GM23338 (cell line): ENCODE results near the gene SCRT2. TPM values are rescaled to one million over a fixed set of nuclear protein-coding genes. Genes with fewer than 3 reads are reported as not detected.
A peak's percentile ranks its signal among the peaks of the same experiment; 100 is the strongest.

ENCODE experiments used
- ATAC-seq: fragments of 200-7000 bp; cut with Tn5 transposase; 3 replicates; pipeline ENCODE4 v1.9.1; 2020
- DNase-seq: peaks from one replicate; pipeline ENCODE4 v3.0.0-alpha.2; 2015; ENCODE audit warnings: low spot score
- H2AFZ ChIP-seq: fragments of 200-600 bp; sonication (generic); 2 replicates; pipeline ENCODE4 v1.8.0; 2016; ENCODE audit warnings: antibody characterized with exemption, mild to moderate bottlenecking, moderate library complexity
- H3F3A ChIP-seq: fragments of 200-600 bp; sonication (generic); replicated peaks from 2 replicates; pipeline ENCODE4 v1.8.0; 2017; ENCODE audit warnings: antibody characterized with exemption, mixed run types, low read depth
- H3K27ac ChIP-seq: fragments of 200-600 bp; sonication (generic); 2 replicates; pipeline ENCODE4 v1.6.1; 2016; ENCODE audit warnings: low read depth
- H3K27me3 ChIP-seq: fragments of 200-600 bp; sonication (generic); 2 replicates; pipeline ENCODE4 v1.8.0; 2016; ENCODE audit warnings: mild to moderate bottlenecking, mixed run types, moderate library complexity; ENCODE audit not compliant: insufficient read depth
- H3K36me3 ChIP-seq: fragments of 200-600 bp; sonication (generic); 2 replicates; pipeline ENCODE4 v1.8.0; 2016; ENCODE audit warnings: mild to moderate bottlenecking; ENCODE audit not compliant: insufficient read depth
- H3K4me1 ChIP-seq: fragments of 200-600 bp; sonication (generic); 2 replicates; pipeline ENCODE4 v1.8.0; 2016; ENCODE audit warnings: mild to moderate bottlenecking, moderate library complexity; ENCODE audit not compliant: insufficient read depth
- H3K4me2 ChIP-seq: fragments of 200-600 bp; sonication (generic); 2 replicates; pipeline ENCODE4 v1.7.1; 2017; ENCODE audit warnings: mixed run types
- H3K4me3 ChIP-seq: fragments of 200-600 bp; sonication (generic); 2 replicates; pipeline ENCODE4 v1.6.1; 2016; ENCODE audit warnings: mixed run types
- H3K79me2 ChIP-seq: fragments of 200-600 bp; sonication (generic); replicated peaks from 2 replicates; pipeline ENCODE4 v1.8.0; 2017; ENCODE audit warnings: mild to moderate bottlenecking; ENCODE audit not compliant: insufficient read depth
- H3K9me2 ChIP-seq: fragments of 200-600 bp; sonication (generic); 2 replicates; pipeline ENCODE4 v1.8.0; 2017; ENCODE audit not compliant: insufficient read depth
- H4K20me1 ChIP-seq: fragments of 200-600 bp; sonication (generic); replicated peaks from 2 replicates; pipeline ENCODE4 v1.8.0; 2017; ENCODE audit warnings: mild to moderate bottlenecking; ENCODE audit not compliant: insufficient read depth
- H3K27ac Mint-ChIP-seq: 2 replicates; pipeline ENCODE4 v1.8.0; 2020; ENCODE audit warnings: inconsistent platforms, mild to moderate bottlenecking, moderate library complexity, mixed read lengths
- H3K27me3 Mint-ChIP-seq: 3 replicates; pipeline ENCODE4 v1.8.0; 2022; ENCODE audit warnings: low read depth, mild to moderate bottlenecking, moderate library complexity, mixed read lengths, inconsistent platforms; ENCODE audit not compliant: insufficient read depth, poor library complexity
- H3K36me3 Mint-ChIP-seq: 3 replicates; pipeline ENCODE4 v1.8.0; 2021; ENCODE audit warnings: low read depth, mild to moderate bottlenecking, inconsistent platforms, moderate library complexity, mixed read lengths
- H3K4me1 Mint-ChIP-seq: 3 replicates; pipeline ENCODE4 v1.8.0; 2020; ENCODE audit warnings: mild to moderate bottlenecking, inconsistent platforms, mixed read lengths
- H3K4me3 Mint-ChIP-seq: 3 replicates; pipeline ENCODE4 v1.8.0; 2021; ENCODE audit warnings: moderate library complexity, mild to moderate bottlenecking, inconsistent platforms, mixed read lengths
- H3K9me3 Mint-ChIP-seq: 3 replicates; pipeline ENCODE4 v1.8.0; 2020; ENCODE audit warnings: moderate library complexity, mild to moderate bottlenecking, inconsistent platforms, mixed read lengths
- CREB1 ChIP-seq: fragments of 250-450 bp; sonication (Bioruptor Pico); IDR thresholded peaks from 2 replicates; pipeline ENCODE4 v1.5.0; 2020; ENCODE audit warnings: low read depth, mild to moderate bottlenecking, moderate library complexity
- ETS1 ChIP-seq: IDR thresholded peaks from 2 replicates; pipeline ENCODE4 v1.6.1; 2016; ENCODE audit warnings: antibody characterized with exemption
- EZH2 ChIP-seq: fragments of 200-600 bp; sonication (generic); IDR thresholded peaks from one replicate; pipeline ENCODE4 v1.8.0; 2017; ENCODE audit warnings: antibody characterized with exemption, mild to moderate bottlenecking, low read depth; ENCODE audit not compliant: unreplicated experiment
- JUNB ChIP-seq: IDR thresholded peaks from one replicate; pipeline ENCODE4 v1.6.1; 2016; ENCODE audit warnings: antibody characterized with exemption; ENCODE audit not compliant: unreplicated experiment
- NANOG ChIP-seq: IDR thresholded peaks from 2 replicates; pipeline ENCODE4 v1.6.1; 2016; ENCODE audit warnings: antibody characterized with exemption, borderline replicate concordance
- POLR2AphosphoS5 ChIP-seq: IDR thresholded peaks from 2 replicates; pipeline ENCODE4 v1.6.1; 2016; ENCODE audit warnings: antibody characterized with exemption, low read depth
- STAT1 ChIP-seq: IDR thresholded peaks from one replicate; pipeline ENCODE4 v1.6.1; 2016; ENCODE audit warnings: antibody characterized with exemption; ENCODE audit not compliant: unreplicated experiment
- ZNF331 ChIP-seq: fragments of 250-450 bp; sonication (Bioruptor Pico); IDR thresholded peaks from 2 replicates; pipeline ENCODE4 v1.5.0; 2020; ENCODE audit warnings: low read depth, mild to moderate bottlenecking, moderate library complexity
- ZNF462 ChIP-seq: fragments of 250-450 bp; sonication (Bioruptor Pico); IDR thresholded peaks from 2 replicates; pipeline ENCODE4 v1.5.0; 2020; ENCODE audit warnings: mild to moderate bottlenecking, moderate library complexity
- polyA plus RNA-seq: library from polyadenylated mRNA; unstranded; fragments of >200 nt; fragmentation: Nextera tagmentation; extraction: Ambion mirVana; gene quantifications from 2 replicates; pipeline ENCODE4 v1.2.1, GENCODE V29; 2016
- total RNA-seq: library from RNA; depleted of rRNA; stranded (reverse); fragments of >200 nt; shearing (Covaris generic); gene quantifications from 2 replicates; pipeline ENCODE4 v1.2.3, GENCODE V29; 2014
- TF ChIP-seq, protein P1 (sequence below), 2 experiments: fragments of 200-600 bp in 1 of 2; sonication (generic) in 1 of 2; conservative IDR thresholded peaks; 2 replicates each; pipeline versions ENCODE4 v1.5.1 to v1.6.1; 2016 to 2017; ENCODE audit warnings: antibody characterized with exemption in 2 of 2, low read depth in 2 of 2, mild to moderate bottlenecking in 2 of 2, moderate library complexity in 1 of 2

SCRT2 gene
- total and polyA plus RNA-seq, 2 experiments from 2014 or later: 0.31 TPM; not detected in 1

DNA sequence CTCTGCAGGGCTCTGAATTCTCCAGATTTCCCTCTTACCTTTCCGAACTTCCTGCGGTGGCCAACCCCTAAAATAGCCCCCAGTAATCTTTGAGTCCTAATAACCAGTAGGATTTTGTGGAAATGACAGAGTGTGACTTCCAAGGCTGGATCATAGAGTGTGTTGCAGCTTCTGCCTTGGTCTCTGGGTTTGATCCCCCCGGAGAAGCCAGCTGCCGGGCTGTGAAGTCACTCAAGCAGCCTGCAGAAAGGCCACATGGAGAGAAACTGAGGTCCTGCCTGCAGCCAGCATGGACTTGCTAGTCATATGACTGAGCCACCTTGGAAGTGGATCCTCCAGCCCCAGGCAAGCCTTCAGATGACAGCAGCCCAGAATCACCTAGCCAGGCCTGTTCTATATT, 46.3 kb upstream of the SCRT2 start:
- Histone ChIP-seq H3K27ac (no peak overlapping the region), H4K20me1 (no peaks in the 10 kb centered on the region), H3K27me3 (peaks cover 9% of the 10 kb centered on the region), H3K36me3 (no peaks in the 10 kb centered on the region), H2AFZ (no peak overlapping the region), H3F3A (0 out of 2 replicates have a peak, but pooled peaks cover 6% of the 10 kb centered on the region), H3K4me3 (no peak overlapping the region), H3K4me1 (peaks cover 6% of the 10 kb centered on the region), H3K79me2 (no peaks in the 10 kb centered on the region), H3K9me2 (no peaks in the 10 kb centered on the region), H3K4me2 (no peak overlapping the region)
- no peak overlapping the region for H3K27ac Mint-ChIP-seq
- H3K36me3 Mint-ChIP-seq: no peaks in the 10 kb centered on the region
- no peak overlapping the region for H3K4me3 Mint-ChIP-seq
- no peak for DNase-seq
- no peak for ATAC-seq
- H3K9me3 Mint-ChIP-seq: no peaks in the 10 kb centered on the region; the same call in 2 of the 3 replicates
- H3K4me1 Mint-ChIP-seq: peaks cover 12% of the 10 kb centered on the region
- H3K27me3 Mint-ChIP-seq: peaks cover 12% of the 10 kb centered on the region
- no peak for TF ChIP-seq POLR2AphosphoS5

- Histone ChIP-seq H3K4me3 (no peak overlapping the region), H3F3A (no peaks in the 10 kb centered on the region), H3K36me3 (no peaks in the 10 kb centered on the region), H3K4me1 (peaks cover 6% of the 10 kb centered on the region), H3K4me2 (0 out of 2 replicates have a peak overlapping the region, but pooled peaks have one; percentile 38), H3K27me3 (no peaks in the 10 kb centered on the region), H3K9me2 (no peaks in the 10 kb centered on the region), H3K79me2 (no peaks in the 10 kb centered on the region), H3K27ac (no peak overlapping the region), H2AFZ (peak overlapping the region; percentile 85), H4K20me1 (no peaks in the 10 kb centered on the region)
- H3K27ac Mint-ChIP-seq: no peak overlapping the region
- DNase-seq (no peak), ATAC-seq (peak; percentile 65)
- H3K4me1 Mint-ChIP-seq: peaks cover 12% of the 10 kb centered on the region
- no peaks in the 10 kb centered on the region for H3K36me3 Mint-ChIP-seq
- no peaks in the 10 kb centered on the region; the same call in 2 of the 3 replicates for H3K9me3 Mint-ChIP-seq
- no peak overlapping the region for H3K4me3 Mint-ChIP-seq
- H3K27me3 Mint-ChIP-seq: peaks cover 10% of the 10 kb centered on the region
- no peak for TF ChIP-seq EZH2
- no peak for TF ChIP-seq ETS1
- no peak for TF ChIP-seq ZNF331
- TF ChIP-seq NANOG: no peak
- TF ChIP-seq CREB1 (CRISPR knock-in tag): no peak
- no peak for TF ChIP-seq STAT1
- no peak for TF ChIP-seq ZNF462 (CRISPR knock-in tag)
- TF ChIP-seq, protein P1, sequence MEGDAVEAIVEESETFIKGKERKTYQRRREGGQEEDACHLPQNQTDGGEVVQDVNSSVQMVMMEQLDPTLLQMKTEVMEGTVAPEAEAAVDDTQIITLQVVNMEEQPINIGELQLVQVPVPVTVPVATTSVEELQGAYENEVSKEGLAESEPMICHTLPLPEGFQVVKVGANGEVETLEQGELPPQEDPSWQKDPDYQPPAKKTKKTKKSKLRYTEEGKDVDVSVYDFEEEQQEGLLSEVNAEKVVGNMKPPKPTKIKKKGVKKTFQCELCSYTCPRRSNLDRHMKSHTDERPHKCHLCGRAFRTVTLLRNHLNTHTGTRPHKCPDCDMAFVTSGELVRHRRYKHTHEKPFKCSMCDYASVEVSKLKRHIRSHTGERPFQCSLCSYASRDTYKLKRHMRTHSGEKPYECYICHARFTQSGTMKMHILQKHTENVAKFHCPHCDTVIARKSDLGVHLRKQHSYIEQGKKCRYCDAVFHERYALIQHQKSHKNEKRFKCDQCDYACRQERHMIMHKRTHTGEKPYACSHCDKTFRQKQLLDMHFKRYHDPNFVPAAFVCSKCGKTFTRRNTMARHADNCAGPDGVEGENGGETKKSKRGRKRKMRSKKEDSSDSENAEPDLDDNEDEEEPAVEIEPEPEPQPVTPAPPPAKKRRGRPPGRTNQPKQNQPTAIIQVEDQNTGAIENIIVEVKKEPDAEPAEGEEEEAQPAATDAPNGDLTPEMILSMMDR (conservative IDR thresholded peaks at IDR 0.05; ENCODE audit: low read depth in 2 of 2): no peak
- TF ChIP-seq JUNB: no peak
These were observed 44.2 kb upstream of the SCRT2 start for GRCh38 chr20:719816-720215.
